ENCODE measurements around the gene GNAT1.

The GNAT1 gene

DNA sequence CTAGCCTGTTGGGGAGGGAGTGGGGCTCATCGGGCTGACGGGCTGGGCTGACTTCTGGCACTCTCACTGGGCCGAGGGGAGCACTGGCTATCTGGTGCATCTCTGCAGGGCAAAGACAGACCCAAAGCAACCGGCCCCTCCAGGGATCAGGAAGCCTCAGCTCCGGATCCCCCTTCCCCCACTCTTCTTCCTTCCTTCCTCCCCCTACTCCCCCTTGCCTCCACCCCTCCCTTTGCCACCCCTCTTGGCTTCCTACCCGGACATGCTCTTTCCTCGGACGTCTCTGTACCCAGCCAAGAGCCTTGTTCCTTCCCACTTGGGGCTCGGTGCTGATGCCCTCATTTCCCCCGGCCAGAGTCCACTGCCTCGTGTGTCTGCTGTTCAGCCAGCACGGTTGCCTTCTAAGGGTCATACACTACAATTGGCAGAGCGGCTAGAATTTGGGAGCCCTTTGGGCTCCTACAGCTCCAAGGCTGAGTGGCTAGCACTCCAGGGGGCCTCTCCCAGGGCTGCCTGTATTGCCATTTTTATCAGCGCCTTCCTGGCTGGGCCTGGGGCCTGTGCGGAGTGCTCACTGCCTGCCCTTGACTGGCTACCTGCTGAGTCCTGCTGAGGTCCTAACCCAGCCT is 25.4 kb upstream of the GNAT1 start:
- TF ChIP-seq SIN3A (IDR thresholded peaks at IDR 0.05; ENCODE audit: borderline replicate concordance, insufficient read depth, low read length): no peak
- no peak for TF ChIP-seq TAF1 (IDR thresholded peaks at IDR 0.05; ENCODE audit: borderline replicate concordance, insufficient read depth, low read length)
- no peak for TF ChIP-seq FOXP2 (optimal IDR thresholded peaks at IDR 0.05; ENCODE audit: borderline replicate concordance, extremely low read depth, extremely low read length, insufficient read depth)
- no peak for TF ChIP-seq POLR2AphosphoS5 (IDR thresholded peaks at IDR 0.05; ENCODE audit: low read depth, low read length)
- no peak for TF ChIP-seq REST (IDR thresholded peaks at IDR 0.05; ENCODE audit: insufficient read depth in 1 of 2, low read depth in 2 of 2, low read length in 2 of 2)

- TF ChIP-seq FOXP2 (optimal IDR thresholded peaks at IDR 0.05; ENCODE audit: borderline replicate concordance, extremely low read depth, extremely low read length, insufficient read depth) (no peak), SIN3A (IDR thresholded peaks at IDR 0.05; ENCODE audit: borderline replicate concordance, insufficient read depth, low read length) (no peak), TAF1 (IDR thresholded peaks at IDR 0.05; ENCODE audit: borderline replicate concordance, insufficient read depth, low read length) (no peak), POLR2AphosphoS5 (IDR thresholded peaks at IDR 0.05; ENCODE audit: low read depth, low read length) (no peak), REST (IDR thresholded peaks at IDR 0.05; ENCODE audit: insufficient read depth in 1 of 2, low read depth in 2 of 2, low read length in 2 of 2) (no peak)
Observed at GRCh38 chr3:50166620-50167019, 24.8 kb upstream of the GNAT1 start.

GRCh38 chr3:50167069-50167840 is 24.2 kb upstream of the GNAT1 start:
- TF ChIP-seq POLR2AphosphoS5 (IDR thresholded peaks at IDR 0.05; ENCODE audit: low read depth, low read length) (no peak), FOXP2 (optimal IDR thresholded peaks at IDR 0.05; ENCODE audit: borderline replicate concordance, extremely low read depth, extremely low read length, insufficient read depth) (no peak), SIN3A (IDR thresholded peaks at IDR 0.05; ENCODE audit: borderline replicate concordance, insufficient read depth, low read length) (no peak), TAF1 (IDR thresholded peaks at IDR 0.05; ENCODE audit: borderline replicate concordance, insufficient read depth, low read length) (no peak), REST (IDR thresholded peaks at IDR 0.05; ENCODE audit: insufficient read depth in 1 of 2, low read depth in 2 of 2, low read length in 2 of 2) (no peak)

DNA sequence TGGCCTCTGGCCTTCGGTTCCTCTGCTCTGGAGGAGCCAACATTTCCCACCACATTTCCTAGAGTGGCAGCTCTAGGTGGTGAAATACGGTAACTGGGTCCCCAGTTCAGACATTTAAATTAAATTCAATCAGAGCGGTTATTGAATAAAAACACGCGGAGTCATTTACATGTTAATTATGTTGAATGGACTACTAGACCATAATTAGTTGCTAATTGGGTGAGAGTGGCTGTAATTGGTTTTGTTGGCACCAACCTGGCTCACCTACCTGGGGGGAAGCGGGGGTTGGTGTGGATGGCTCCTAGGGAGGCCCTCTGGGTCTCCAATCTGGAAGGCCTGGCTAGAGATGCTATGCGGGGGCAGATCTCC is 23.6 kb upstream of the GNAT1 start:
- TF ChIP-seq FOXP2 (optimal IDR thresholded peaks at IDR 0.05; ENCODE audit: borderline replicate concordance, extremely low read depth, extremely low read length, insufficient read depth) (no peak), TAF1 (IDR thresholded peaks at IDR 0.05; ENCODE audit: borderline replicate concordance, insufficient read depth, low read length) (no peak), POLR2AphosphoS5 (IDR thresholded peaks at IDR 0.05; ENCODE audit: low read depth, low read length) (no peak), REST (IDR thresholded peaks at IDR 0.05; ENCODE audit: insufficient read depth in 1 of 2, low read depth in 2 of 2, low read length in 2 of 2) (no peak), SIN3A (IDR thresholded peaks at IDR 0.05; ENCODE audit: borderline replicate concordance, insufficient read depth, low read length) (no peak)
